HL-60 (cell line): ENCODE data around the gene EPS8.

Source experiments
- DNase-seq, 2 experiments: peaks; one replicate each; pipeline ENCODE4 v3.0.0-alpha.2; 2010 to 2020; ENCODE audit warnings: low read depth in 1 of 2, low spot score in 1 of 2
- H3K27ac ChIP-seq: fragments of 250-450 bp; sonication (Bioruptor Pico); replicated peaks from 2 replicates; pipeline ENCODE4 v1.5.1; 2020; ENCODE audit warnings: mild to moderate bottlenecking, moderate library complexity
- H3K27me3 ChIP-seq: fragments of 250-450 bp; sonication (Bioruptor Pico); 2 replicates; pipeline ENCODE4 v1.5.1; 2021; ENCODE audit warnings: mild to moderate bottlenecking, moderate library complexity; ENCODE audit not compliant: insufficient read depth, poor library complexity, severe bottlenecking
- H3K4me3 ChIP-seq: replicated peaks from 2 replicates; pipeline ENCODE4 v1.5.1; 2011; ENCODE audit warnings: mild to moderate bottlenecking, control low read depth, low read length; ENCODE audit not compliant: insufficient read depth
- CTCF ChIP-seq: IDR thresholded peaks from one replicate; pipeline ENCODE4 v1.5.1; 2011; ENCODE audit warnings: low read length, control low read depth, inconsistent platforms; ENCODE audit not compliant: insufficient read depth
- GABPA ChIP-seq: IDR thresholded peaks from 2 replicates; pipeline ENCODE4 v1.6.1; 2012; ENCODE audit warnings: low read depth
- POLR2AphosphoS5 ChIP-seq: IDR thresholded peaks from 2 replicates; pipeline ENCODE4 v1.6.1; 2012; ENCODE audit warnings: low read depth
- REST ChIP-seq: IDR thresholded peaks from 2 replicates; pipeline ENCODE4 v1.6.1; 2012; ENCODE audit warnings: low read depth; ENCODE audit not compliant: insufficient replicate concordance
- SPI1 ChIP-seq: IDR thresholded peaks from 2 replicates; pipeline ENCODE4 v1.6.1; 2012; ENCODE audit warnings: low read depth, mild to moderate bottlenecking, borderline replicate concordance

Gene EPS8

GRCh38 chr12:15708396-15709076 is 80.7 kb downstream of the EPS8 start:
- Histone ChIP-seq H3K27ac (no peak overlapping the region), H3K4me3 (no peak overlapping the region), H3K27me3 (no peaks in the 10 kb centered on the region)
- TF ChIP-seq REST (no peak), CTCF (no peak), POLR2AphosphoS5 (no peak), SPI1 (no peak), GABPA (no peak)
- DNase-seq, result no peak

DNA sequence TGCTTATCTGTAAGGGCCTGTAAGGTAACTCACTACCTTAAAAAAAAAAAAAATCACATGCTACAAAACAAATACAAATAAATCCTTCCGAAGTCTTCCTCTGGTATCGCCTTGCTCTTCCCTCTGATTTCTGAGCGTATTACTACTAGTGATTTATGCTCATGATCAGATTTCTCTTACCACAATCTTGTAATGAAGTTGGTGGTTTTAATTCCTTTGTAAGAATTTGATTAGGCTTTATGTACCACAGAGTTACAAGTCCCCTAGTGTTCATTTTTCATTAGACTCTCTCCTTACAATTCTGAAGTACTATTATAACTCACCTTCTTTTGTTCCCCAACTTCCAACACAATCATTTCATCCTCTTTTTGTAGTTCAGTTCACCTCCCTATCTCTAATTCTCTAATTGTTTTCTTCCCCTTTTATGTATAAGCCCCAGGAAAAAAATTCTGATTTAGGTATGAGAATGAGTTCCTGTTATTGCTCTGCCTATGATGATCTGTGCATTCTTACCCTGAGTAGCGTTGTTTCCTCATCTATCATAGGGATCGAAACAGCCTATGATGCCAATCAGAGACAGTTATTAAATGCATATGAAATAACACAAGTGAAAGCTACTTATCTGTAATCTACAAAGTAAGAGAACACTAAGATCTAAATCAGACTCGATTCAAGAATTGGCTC is 81.5 kb downstream of the EPS8 start:
- H3K27ac ChIP-seq, result no peak overlapping the region
- DNase-seq, result no peak
- H3K27me3 ChIP-seq, result no peaks in the 10 kb centered on the region
- no peak for TF ChIP-seq SPI1
- no peak for TF ChIP-seq REST
- TF ChIP-seq POLR2AphosphoS5, result no peak
- TF ChIP-seq GABPA, result no peak
- TF ChIP-seq CTCF, result no peak
- no peak overlapping the region for H3K4me3 ChIP-seq

GRCh38 chr12:15706010-15706676 is 83.0 kb downstream of the EPS8 start:
- Histone ChIP-seq H3K27ac (no peak overlapping the region), H3K4me3 (no peak overlapping the region), H3K27me3 (no peaks in the 10 kb centered on the region)
- no peak for TF ChIP-seq SPI1
- no peak for TF ChIP-seq REST
- no peak for TF ChIP-seq CTCF
- TF ChIP-seq GABPA, result no peak
- TF ChIP-seq POLR2AphosphoS5, result no peak
- no peak for DNase-seq
